Measurements from ENCODE around the gene SDR9C7. TPM values are rescaled to one million over a fixed set of nuclear protein-coding genes. Genes with fewer than 3 reads are reported as not detected.
"Not testable (repeated sequence)": the region's sequence is repeated elsewhere in the genome, so short reads cannot be mapped to it uniquely, and the experiment has no call there.

Gene SDR9C7
- total and polyA plus RNA-seq, 2 experiments from 2014 or later = not detected

DNA sequence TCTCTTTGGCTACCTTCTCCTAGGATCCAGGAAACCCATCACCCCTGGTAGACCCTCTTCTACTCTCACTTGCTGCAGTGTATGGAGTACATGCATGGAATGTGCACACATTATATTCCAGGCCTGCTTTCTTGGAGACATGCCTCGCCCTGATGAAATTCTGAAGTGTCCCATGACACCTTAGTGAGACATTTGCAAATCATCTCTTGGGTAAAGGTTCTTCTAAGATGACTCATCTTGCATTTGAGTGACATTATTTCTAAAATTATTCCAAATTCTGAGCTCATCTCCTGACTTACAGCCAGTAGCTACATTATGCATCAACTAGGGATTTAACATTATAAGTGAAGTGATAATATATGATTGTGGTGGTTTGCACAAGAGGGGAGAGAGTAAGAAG, 49.8 kb downstream of the SDR9C7 start:
- H2AFZ ChIP-seq = no peak overlapping the region
- no peaks in the 10 kb centered on the region for H3K79me2 ChIP-seq
- TF ChIP-seq EZH2phosphoT487 (IDR thresholded peaks at IDR 0.05; ENCODE audit: low read depth, severe bottlenecking, unreplicated experiment) (no peak), EZH2 (IDR thresholded peaks at IDR 0.05; ENCODE audit: borderline replicate concordance) (no peak)
- TF ChIP-seq, protein P1, sequence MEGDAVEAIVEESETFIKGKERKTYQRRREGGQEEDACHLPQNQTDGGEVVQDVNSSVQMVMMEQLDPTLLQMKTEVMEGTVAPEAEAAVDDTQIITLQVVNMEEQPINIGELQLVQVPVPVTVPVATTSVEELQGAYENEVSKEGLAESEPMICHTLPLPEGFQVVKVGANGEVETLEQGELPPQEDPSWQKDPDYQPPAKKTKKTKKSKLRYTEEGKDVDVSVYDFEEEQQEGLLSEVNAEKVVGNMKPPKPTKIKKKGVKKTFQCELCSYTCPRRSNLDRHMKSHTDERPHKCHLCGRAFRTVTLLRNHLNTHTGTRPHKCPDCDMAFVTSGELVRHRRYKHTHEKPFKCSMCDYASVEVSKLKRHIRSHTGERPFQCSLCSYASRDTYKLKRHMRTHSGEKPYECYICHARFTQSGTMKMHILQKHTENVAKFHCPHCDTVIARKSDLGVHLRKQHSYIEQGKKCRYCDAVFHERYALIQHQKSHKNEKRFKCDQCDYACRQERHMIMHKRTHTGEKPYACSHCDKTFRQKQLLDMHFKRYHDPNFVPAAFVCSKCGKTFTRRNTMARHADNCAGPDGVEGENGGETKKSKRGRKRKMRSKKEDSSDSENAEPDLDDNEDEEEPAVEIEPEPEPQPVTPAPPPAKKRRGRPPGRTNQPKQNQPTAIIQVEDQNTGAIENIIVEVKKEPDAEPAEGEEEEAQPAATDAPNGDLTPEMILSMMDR (IDR thresholded peaks at IDR 0.05; ENCODE audit: poor library complexity) = no peak
- H3K27me3 ChIP-seq = no peaks in the 10 kb centered on the region
- H4K20me1 ChIP-seq (ENCODE audit: insufficient read depth, poor library complexity, severe bottlenecking) = no peaks in the 10 kb centered on the region
- H3K9me3 ChIP-seq (ENCODE audit: low read depth) = no peaks in the 10 kb centered on the region
- no peaks in the 10 kb centered on the region for H3K36me3 ChIP-seq (replicated peaks; ENCODE audit: insufficient read depth, low read depth)
- H3K4me1 ChIP-seq (ENCODE audit: insufficient read depth) = no peaks in the 10 kb centered on the region
- no peak overlapping the region for H3K4me2 ChIP-seq
- H3K27ac ChIP-seq = no peak overlapping the region
- no peaks in the 10 kb centered on the region for H3K9me2 ChIP-seq (replicated peaks; ENCODE audit: insufficient read depth)
- 43% methylated on average over 1 of the region's 1 CpG for WGBS (ENCODE audit: low lambda C conversion rate, missing lambda C conversion rate)
- DNase-seq (ENCODE audit: low spot score) = no peak
- no peak overlapping the region for H3K4me3 ChIP-seq

- not testable (repeated sequence) for H3K4me3 ChIP-seq; H3K4me1 ChIP-seq (ENCODE audit: insufficient read depth); H3K79me2 ChIP-seq; H4K20me1 ChIP-seq (ENCODE audit: insufficient read depth, poor library complexity, severe bottlenecking); DNase-seq (ENCODE audit: low spot score); H2AFZ ChIP-seq; H3K9me2 ChIP-seq (replicated peaks; ENCODE audit: insufficient read depth); H3K27me3 ChIP-seq; H3K4me2 ChIP-seq; H3K36me3 ChIP-seq (replicated peaks; ENCODE audit: insufficient read depth, low read depth); H3K27ac ChIP-seq; H3K9me3 ChIP-seq (ENCODE audit: low read depth)
- WGBS (ENCODE audit: low lambda C conversion rate, missing lambda C conversion rate) = 91% methylated on average over 3 of the region's 3 CpGs
Observed at GRCh38 chr12:56882407-56882806, 51.8 kb downstream of the SDR9C7 start.

GRCh38 chr12:56880125-56880992, 53.8 kb downstream of the SDR9C7 start:
- H3K79me2 ChIP-seq = no peaks in the 10 kb centered on the region
- H3K36me3 ChIP-seq (replicated peaks; ENCODE audit: insufficient read depth, low read depth) = no peaks in the 10 kb centered on the region
- no peak overlapping the region for H3K4me3 ChIP-seq
- TF ChIP-seq EZH2 (IDR thresholded peaks at IDR 0.05; ENCODE audit: borderline replicate concordance) = no peak
- TF ChIP-seq, protein P1 (IDR thresholded peaks at IDR 0.05; ENCODE audit: poor library complexity) = no peak
- no peak for TF ChIP-seq EZH2phosphoT487 (IDR thresholded peaks at IDR 0.05; ENCODE audit: low read depth, severe bottlenecking, unreplicated experiment)
- no peak for DNase-seq (ENCODE audit: low spot score)
- no peak overlapping the region for H3K27ac ChIP-seq
- 54% methylated on average over 1 of the region's 1 CpG for WGBS (ENCODE audit: low lambda C conversion rate, missing lambda C conversion rate)
- H4K20me1 ChIP-seq (ENCODE audit: insufficient read depth, poor library complexity, severe bottlenecking) = no peaks in the 10 kb centered on the region
- no peak overlapping the region for H3K4me2 ChIP-seq
- H3K27me3 ChIP-seq = no peaks in the 10 kb centered on the region
- H3K4me1 ChIP-seq (ENCODE audit: insufficient read depth) = peaks cover 5% of the 10 kb centered on the region
- H2AFZ ChIP-seq = no peak overlapping the region
- no peaks in the 10 kb centered on the region for H3K9me3 ChIP-seq (ENCODE audit: low read depth)
- no peaks in the 10 kb centered on the region for H3K9me2 ChIP-seq (replicated peaks; ENCODE audit: insufficient read depth)

DNA sequence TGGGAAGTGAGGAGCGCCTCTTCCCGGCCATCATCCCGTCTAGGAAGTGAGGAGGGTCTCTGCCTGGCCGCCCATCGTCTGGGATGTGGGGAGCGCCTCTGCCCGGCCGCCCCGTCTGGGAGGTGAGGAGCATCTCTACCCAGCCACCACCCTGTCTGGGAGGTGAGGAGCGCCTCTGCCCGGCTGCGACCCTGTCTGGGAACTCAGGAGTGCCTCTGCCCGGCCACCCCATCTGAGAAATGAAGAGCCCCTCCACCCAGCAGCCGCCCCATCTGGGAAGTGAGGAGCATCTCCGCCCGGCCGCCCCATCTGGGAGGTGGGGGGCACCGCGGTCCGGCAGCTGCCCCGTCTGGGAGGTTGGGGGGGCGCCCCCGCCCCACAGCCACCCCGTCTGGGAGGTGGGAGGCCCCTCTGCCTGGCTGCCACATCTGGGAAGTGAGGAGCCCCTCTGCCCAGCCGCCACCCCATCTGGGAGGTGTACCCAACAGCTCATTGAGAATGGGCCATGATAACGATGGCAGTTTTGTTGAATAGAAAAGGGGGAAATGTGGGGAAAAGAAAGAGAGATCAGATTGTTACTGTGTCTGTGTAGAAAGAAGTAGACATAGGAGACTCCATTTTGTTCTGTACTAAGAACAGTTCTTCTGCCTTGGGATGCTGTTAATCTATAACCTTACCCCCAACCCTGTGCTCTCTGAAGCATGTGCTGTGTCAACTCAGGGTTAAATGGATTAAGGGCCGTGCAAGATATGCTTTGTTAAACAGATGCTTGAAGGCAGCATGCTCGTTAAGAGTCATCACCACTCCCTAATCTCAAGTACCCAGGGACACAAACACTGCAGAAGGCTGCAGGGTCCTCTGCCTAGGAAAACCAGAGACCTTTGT, 54.7 kb downstream of the SDR9C7 start:
- not testable (repeated sequence) for H3K79me2 ChIP-seq; H3K36me3 ChIP-seq (replicated peaks; ENCODE audit: insufficient read depth, low read depth); DNase-seq (ENCODE audit: low spot score); H3K9me3 ChIP-seq (ENCODE audit: low read depth); H3K4me3 ChIP-seq; H3K9me2 ChIP-seq (replicated peaks; ENCODE audit: insufficient read depth); H3K27me3 ChIP-seq; H3K4me2 ChIP-seq; H3K4me1 ChIP-seq (ENCODE audit: insufficient read depth); H3K27ac ChIP-seq; H2AFZ ChIP-seq; H4K20me1 ChIP-seq (ENCODE audit: insufficient read depth, poor library complexity, severe bottlenecking)
- 85% methylated on average over 17 of the region's 28 CpGs for WGBS (ENCODE audit: low lambda C conversion rate, missing lambda C conversion rate)

Measured in hepatocyte (in vitro differentiated cells).